Neuronal stem cell (in vitro differentiated cells): ENCODE measurements around the gene RGS6.

Experiments used
- DNase-seq: peaks from one replicate; pipeline ENCODE4 v3.0.0-alpha.2; 2013; ENCODE audit warnings: low spot score
- H2AFZ ChIP-seq: one replicate; pipeline ENCODE4 v1.6.1; 2013; ENCODE audit warnings: mild to moderate bottlenecking, low read length, inconsistent platforms
- H2AK5ac ChIP-seq: 2 replicates; pipeline ENCODE4 v1.6.1; 2013; ENCODE audit warnings: low read depth, mild to moderate bottlenecking, inconsistent platforms, low read length, moderate library complexity, mixed read lengths
- H2BK120ac ChIP-seq: 2 replicates; pipeline ENCODE4 v1.6.1; 2013; ENCODE audit warnings: low read depth, mild to moderate bottlenecking, inconsistent platforms, low read length, moderate library complexity, mixed read lengths
- H2BK12ac ChIP-seq: one replicate; pipeline ENCODE4 v1.6.1; 2013; ENCODE audit warnings: low read length, inconsistent platforms
- H2BK15ac ChIP-seq: 2 replicates; pipeline ENCODE4 v1.6.1; 2013; ENCODE audit warnings: mild to moderate bottlenecking, low read length, inconsistent platforms, mixed read lengths
- H2BK5ac ChIP-seq: one replicate; pipeline ENCODE4 v1.6.1; 2013; ENCODE audit warnings: inconsistent platforms, mild to moderate bottlenecking, low read length, moderate library complexity
- H3K14ac ChIP-seq: one replicate; pipeline ENCODE4 v1.6.1; 2013; ENCODE audit warnings: low read length, inconsistent platforms
- H3K18ac ChIP-seq: 2 replicates; pipeline ENCODE4 v1.6.1; 2013; ENCODE audit warnings: low read length, inconsistent platforms
- H3K23ac ChIP-seq: 2 replicates; pipeline ENCODE4 v1.6.1; 2013; ENCODE audit warnings: low read depth, mild to moderate bottlenecking, mixed read lengths, low read length, inconsistent platforms; ENCODE audit not compliant: poor library complexity
- H3K27ac ChIP-seq: replicated peaks from 3 replicates; pipeline ENCODE4 v1.5.1; 2013; ENCODE audit warnings: low read length, inconsistent platforms
- H3K27me3 ChIP-seq, 3 experiments: 2 replicates each; pipeline ENCODE4 v1.6.1; 2013; ENCODE audit warnings: low read length in 3 of 3, mild to moderate bottlenecking in 2 of 3, inconsistent platforms in 1 of 3, low read depth in 1 of 3, mixed read lengths in 1 of 3, moderate library complexity in 1 of 3; ENCODE audit not compliant: control insufficient read depth in 3 of 3, insufficient read depth in 3 of 3
- H3K36me3 ChIP-seq, 2 donors: replicated peaks in 1 of 2; 2 replicates each; pipeline ENCODE4 v1.6.1; 2013; ENCODE audit warnings: low read length in 2 of 2; ENCODE audit not compliant: control insufficient read depth in 2 of 2, insufficient read depth in 2 of 2
- H3K4ac ChIP-seq: 2 replicates; pipeline ENCODE4 v1.6.1; 2013; ENCODE audit warnings: inconsistent platforms, mild to moderate bottlenecking, low read length, moderate library complexity
- H3K4me1 ChIP-seq, 2 donors: 1 replicate in 1 of 2; 2 replicates in 1 of 2; pipeline ENCODE4 v1.6.1; 2013; ENCODE audit warnings: low read length in 2 of 2, low read depth in 1 of 2; ENCODE audit not compliant: control insufficient read depth in 2 of 2, insufficient read depth in 1 of 2
- H3K4me2 ChIP-seq: one replicate; pipeline ENCODE4 v1.6.1; 2013; ENCODE audit warnings: mild to moderate bottlenecking, low read length, inconsistent platforms; ENCODE audit not compliant: insufficient read depth, poor library complexity, severe bottlenecking
- H3K4me3 ChIP-seq, 2 donors: 2 replicates each; pipeline ENCODE4 v1.5.1; 2013; ENCODE audit warnings: low read length in 2 of 2, mild to moderate bottlenecking in 2 of 2, inconsistent platforms in 1 of 2, moderate library complexity in 1 of 2
- H3K79me1 ChIP-seq: one replicate; pipeline ENCODE4 v1.6.1; 2013; ENCODE audit warnings: low read depth, mild to moderate bottlenecking, inconsistent platforms, low read length, moderate library complexity
- H3K9ac ChIP-seq: one replicate; pipeline ENCODE4 v1.6.1; 2013; ENCODE audit warnings: mild to moderate bottlenecking, low read depth, low read length, inconsistent platforms; ENCODE audit not compliant: poor library complexity
- H3K9me3 ChIP-seq, 2 donors: replicated peaks in 1 of 2; 2 replicates each; pipeline versions ENCODE3 to v1.6.1; 2013; ENCODE audit warnings: low read length in 2 of 2, mild to moderate bottlenecking in 2 of 2, inconsistent platforms in 1 of 2, low read depth in 1 of 2, mixed read lengths in 1 of 2, moderate library complexity in 1 of 2; ENCODE audit not compliant: control insufficient read depth in 2 of 2, insufficient read depth in 1 of 2
- H4K8ac ChIP-seq: one replicate; pipeline ENCODE4 v1.6.1; 2013; ENCODE audit warnings: low read depth, mild to moderate bottlenecking, inconsistent platforms, low read length, moderate library complexity
- H4K91ac ChIP-seq: one replicate; pipeline ENCODE4 v1.6.1; 2013; ENCODE audit warnings: low read length, low read depth, mild to moderate bottlenecking, inconsistent platforms; ENCODE audit not compliant: poor library complexity
- WGBS, 2 donors: extraction: QIAGEN DNeasy Blood & Tissue Kit; methylation state at CpG; one replicate each; pipeline ENCODE4 v1.1.7; 2013; ENCODE audit warnings: missing lambda C conversion rate in 2 of 2, mixed read lengths in 1 of 2; ENCODE audit not compliant: insufficient read length in 2 of 2, insufficient replicate concordance in 1 of 2; ENCODE audit errors: extremely low coverage in 2 of 2; 5-methylcytosine and 5-hydroxymethylcytosine counted together

The RGS6 gene

GRCh38 chr14:72597252-72598233 lies 665.3 kb downstream of the RGS6 start:
- H2AFZ ChIP-seq, result no peak overlapping the region
- peaks cover 0 to 5% (median 0%) of the 10 kb centered on the region in 3 experiments for H3K27me3 ChIP-seq
- peak overlapping the region; percentile 63 for H3K18ac ChIP-seq
- H3K27ac ChIP-seq, result no peak overlapping the region
- H2AK5ac ChIP-seq, result no peak overlapping the region
- H2BK15ac ChIP-seq, result no peak overlapping the region
- no peaks in the 10 kb centered on the region for H3K79me1 ChIP-seq
- H2BK120ac ChIP-seq, result no peak overlapping the region
- peaks cover 10 to 14% of the 10 kb centered on the region in 2 donors for H3K4me1 ChIP-seq
- H2BK5ac ChIP-seq, result no peak overlapping the region
- H3K9me3 ChIP-seq, result no peaks in the 10 kb centered on the region
- no peak overlapping the region for H3K4me2 ChIP-seq
- H4K8ac ChIP-seq, result no peak overlapping the region
- no peak overlapping the region for H3K23ac ChIP-seq
- no peaks in the 10 kb centered on the region for H3K36me3 ChIP-seq
- H4K91ac ChIP-seq, result no peak overlapping the region
- no peak overlapping the region for H3K14ac ChIP-seq
- no peak for DNase-seq
- H2BK12ac ChIP-seq, result no peak overlapping the region
- no CpG with 5 or more reads among the region's 16 CpGs for WGBS, 2 donors
- H3K4ac ChIP-seq, result no peak overlapping the region
- H3K9ac ChIP-seq, result no peak overlapping the region
- H3K4me3 ChIP-seq, result no peak overlapping the region

GRCh38 chr14:72598306-72598705 lies 666.1 kb downstream of the RGS6 start:
- Histone ChIP-seq H4K8ac (no peak overlapping the region), H3K4ac (no peak overlapping the region), H2BK12ac (no peak overlapping the region), H3K9me3 (no peaks in the 10 kb centered on the region), H2AK5ac (no peak overlapping the region), H3K4me1 (peaks cover 10 to 14% of the 10 kb centered on the region in 2 donors), H3K18ac (peak overlapping the region; percentile 45), H3K36me3 (no peaks in the 10 kb centered on the region), H3K79me1 (no peaks in the 10 kb centered on the region), H3K9ac (no peak overlapping the region), H2BK5ac (peak overlapping the region; percentile 7), H2AFZ (no peak overlapping the region), H2BK15ac (no peak overlapping the region), H3K4me2 (no peak overlapping the region), H3K23ac (no peak overlapping the region), H4K91ac (no peak overlapping the region), H3K4me3 (no peak overlapping the region), H3K27me3 (peaks cover 0 to 8% (median 0%) of the 10 kb centered on the region in 3 experiments), H2BK120ac (no peak overlapping the region), H3K27ac (no peak overlapping the region), H3K14ac (no peak overlapping the region)
- DNase-seq, result no peak
- no CpG with 5 or more reads among the region's 5 CpGs for WGBS, 2 donors

GRCh38 chr14:72599579-72600470 lies 667.6 kb downstream of the RGS6 start:
- no peak overlapping the region for H3K4me2 ChIP-seq
- no peaks in the 10 kb centered on the region for H3K79me1 ChIP-seq
- H3K18ac ChIP-seq, result peak overlapping the region; percentile 73
- no peak overlapping the region for H3K4ac ChIP-seq
- H3K4me1 ChIP-seq, result peaks cover 10 to 14% of the 10 kb centered on the region in 2 donors
- H3K36me3 ChIP-seq, result no peaks in the 10 kb centered on the region
- H4K8ac ChIP-seq, result no peak overlapping the region
- no peak overlapping the region for H3K9ac ChIP-seq
- no peak overlapping the region for H3K4me3 ChIP-seq
- H2BK120ac ChIP-seq, result no peak overlapping the region
- H3K14ac ChIP-seq, result no peak overlapping the region
- H3K27ac ChIP-seq, result no peak overlapping the region
- no peak for DNase-seq
- H2AFZ ChIP-seq, result peak overlapping the region; percentile 16
- H2AK5ac ChIP-seq, result no peak overlapping the region
- H2BK15ac ChIP-seq, result no peak overlapping the region
- H2BK5ac ChIP-seq, result no peak overlapping the region
- H3K23ac ChIP-seq, result no peak overlapping the region
- WGBS, 2 donors, result no CpG with 5 or more reads among the region's 16 CpGs
- no peaks in the 10 kb centered on the region for H3K9me3 ChIP-seq
- no peak overlapping the region for H4K91ac ChIP-seq
- no peak overlapping the region for H2BK12ac ChIP-seq
- H3K27me3 ChIP-seq, result peaks cover 0 to 10% (median 0%) of the 10 kb centered on the region in 3 experiments
